Measurements from ENCODE around the gene CER1. TPM values are rescaled to one million over a fixed set of nuclear protein-coding genes. Genes with fewer than 3 reads are reported as not detected.

Gene CER1
- total RNA-seq, 2 experiments from 2014 or later = not detected

GRCh38 chr9:14746626-14747025, 24.1 kb upstream of the CER1 start:
- DNase-seq (no peak), ATAC-seq (no peak)
- intact Hi-C loops (cut with micrococcal nuclease) = no loop called here
- ChIA-PET CTCF (interaction anchor here (1.5 kb wide), 1 partner anchor 22 kb away, joined by 5 read pairs; no protein-coding TSS in a partner anchor), POLR2A (no interaction called here)
- H3K9me3 Mint-ChIP-seq = peaks cover 3% of the 10 kb centered on the region
- TF ChIP-seq, protein P1, sequence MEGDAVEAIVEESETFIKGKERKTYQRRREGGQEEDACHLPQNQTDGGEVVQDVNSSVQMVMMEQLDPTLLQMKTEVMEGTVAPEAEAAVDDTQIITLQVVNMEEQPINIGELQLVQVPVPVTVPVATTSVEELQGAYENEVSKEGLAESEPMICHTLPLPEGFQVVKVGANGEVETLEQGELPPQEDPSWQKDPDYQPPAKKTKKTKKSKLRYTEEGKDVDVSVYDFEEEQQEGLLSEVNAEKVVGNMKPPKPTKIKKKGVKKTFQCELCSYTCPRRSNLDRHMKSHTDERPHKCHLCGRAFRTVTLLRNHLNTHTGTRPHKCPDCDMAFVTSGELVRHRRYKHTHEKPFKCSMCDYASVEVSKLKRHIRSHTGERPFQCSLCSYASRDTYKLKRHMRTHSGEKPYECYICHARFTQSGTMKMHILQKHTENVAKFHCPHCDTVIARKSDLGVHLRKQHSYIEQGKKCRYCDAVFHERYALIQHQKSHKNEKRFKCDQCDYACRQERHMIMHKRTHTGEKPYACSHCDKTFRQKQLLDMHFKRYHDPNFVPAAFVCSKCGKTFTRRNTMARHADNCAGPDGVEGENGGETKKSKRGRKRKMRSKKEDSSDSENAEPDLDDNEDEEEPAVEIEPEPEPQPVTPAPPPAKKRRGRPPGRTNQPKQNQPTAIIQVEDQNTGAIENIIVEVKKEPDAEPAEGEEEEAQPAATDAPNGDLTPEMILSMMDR (IDR thresholded peaks at IDR 0.05) = no peak
- H3K4me1 Mint-ChIP-seq (ENCODE audit: low read depth) = peaks cover 5% of the 10 kb centered on the region
- H3K4me3 Mint-ChIP-seq = no peak overlapping the region
- H3K36me3 Mint-ChIP-seq (ENCODE audit: low read depth) = no peaks in the 10 kb centered on the region
- no peak overlapping the region for H3K27ac Mint-ChIP-seq
- peaks cover 13% of the 10 kb centered on the region for H3K27me3 Mint-ChIP-seq

- peaks cover 3% of the 10 kb centered on the region for H3K9me3 Mint-ChIP-seq
- POLR2A ChIA-PET = interaction anchor here (0.6 kb wide), 1 partner anchor 64 kb away, joined by 3 read pairs; no protein-coding TSS in a partner anchor
- peaks cover 9% of the 10 kb centered on the region for H3K27me3 Mint-ChIP-seq
- no peak overlapping the region for H3K4me3 Mint-ChIP-seq
- no peak for DNase-seq
- TF ChIP-seq, protein P1 (IDR thresholded peaks at IDR 0.05) = no peak
- CTCF ChIA-PET = no interaction called here
- intact Hi-C loops (cut with micrococcal nuclease) = no loop called here
- no peak overlapping the region for H3K27ac Mint-ChIP-seq
- H3K36me3 Mint-ChIP-seq (ENCODE audit: low read depth) = no peaks in the 10 kb centered on the region
- no peak for ATAC-seq
- H3K4me1 Mint-ChIP-seq (ENCODE audit: low read depth) = peaks cover 3% of the 10 kb centered on the region
Observed at GRCh38 chr9:14744768-14745167, 22.2 kb upstream of the CER1 start.

DNA sequence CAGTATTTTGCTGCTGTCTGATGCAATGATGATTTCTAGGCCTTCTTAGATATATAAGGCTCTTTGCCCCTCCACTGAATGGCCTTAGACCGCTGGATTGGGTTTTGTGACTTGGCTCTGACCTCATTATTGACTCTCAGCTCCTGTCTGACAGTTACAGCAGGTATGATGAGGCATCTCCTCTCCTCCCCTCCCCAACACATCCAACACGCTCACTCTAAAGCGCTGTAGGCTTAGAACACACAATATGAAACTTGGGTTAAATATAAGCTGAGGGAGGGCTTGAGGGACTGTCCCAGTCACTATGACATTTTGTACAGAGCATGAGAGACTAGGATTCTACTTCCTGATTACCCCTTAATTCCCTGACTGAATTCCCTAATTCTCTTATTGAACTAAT, 18.8 kb upstream of the CER1 start:
- ChIA-PET POLR2A (no interaction called here), CTCF (no interaction called here)
- no peak for DNase-seq
- H3K4me1 Mint-ChIP-seq (ENCODE audit: low read depth) = no peaks in the 10 kb centered on the region
- no peak overlapping the region for H3K4me3 Mint-ChIP-seq
- intact Hi-C loops (cut with micrococcal nuclease) = no loop called here
- ATAC-seq = no peak
- H3K36me3 Mint-ChIP-seq (ENCODE audit: low read depth) = no peaks in the 10 kb centered on the region
- no peak overlapping the region for H3K27ac Mint-ChIP-seq
- TF ChIP-seq, protein P1 (IDR thresholded peaks at IDR 0.05) = no peak
- peaks cover 10% of the 10 kb centered on the region for H3K27me3 Mint-ChIP-seq
- H3K9me3 Mint-ChIP-seq = peaks cover 3% of the 10 kb centered on the region

- ATAC-seq (no peak), DNase-seq (no peak)
- intact Hi-C loops (cut with micrococcal nuclease) = no loop called here
- H3K36me3 Mint-ChIP-seq (ENCODE audit: low read depth) = no peaks in the 10 kb centered on the region
- H3K4me1 Mint-ChIP-seq (ENCODE audit: low read depth) = no peaks in the 10 kb centered on the region
- H3K9me3 Mint-ChIP-seq = no peaks in the 10 kb centered on the region
- ChIA-PET CTCF (no interaction called here), POLR2A (no interaction called here)
- TF ChIP-seq, protein P1 (IDR thresholded peaks at IDR 0.05) = no peak
- no peak overlapping the region for H3K4me3 Mint-ChIP-seq
- peaks cover 9% of the 10 kb centered on the region for H3K27me3 Mint-ChIP-seq
- H3K27ac Mint-ChIP-seq = no peak overlapping the region
Observed at GRCh38 chr9:14733133-14733532, 10.6 kb upstream of the CER1 start.

- Mint-ChIP-seq H3K4me1 (ENCODE audit: low read depth) (no peaks in the 10 kb centered on the region), H3K27me3 (peaks cover 4% of the 10 kb centered on the region), H3K36me3 (ENCODE audit: low read depth) (no peaks in the 10 kb centered on the region), H3K4me3 (no peak overlapping the region), H3K9me3 (no peaks in the 10 kb centered on the region), H3K27ac (no peak overlapping the region)
- ATAC-seq (no peak), DNase-seq (no peak)
- POLR2A ChIA-PET = no interaction called here
- intact Hi-C loops (cut with micrococcal nuclease) = no loop called here
- CTCF ChIA-PET = no interaction called here
- TF ChIP-seq, protein P1 (IDR thresholded peaks at IDR 0.05) = no peak
Observed at GRCh38 chr9:14731294-14731981, 8.9 kb upstream of the CER1 start.
